K562 (cell line): ENCODE data around the gene OPCML. TPM values are rescaled to one million over a fixed set of nuclear protein-coding genes. Genes with fewer than 3 reads are reported as not detected.

Experiments
- ATAC-seq: fragments of 200-7000 bp; cut with Tn5 transposase; 3 replicates; pipeline ENCODE4 v1.9.1; 2020; ENCODE audit warnings: moderate library complexity
- BruUV-seq: library from RNA; stranded (reverse); fragments of 400-500 nt; replicated peaks from 2 replicates; lab custom pipeline; 2021; lab: Mats Ljungman, UMichigan
- CTCF ChIA-PET: fragments of 300-600 bp; formaldehyde crosslinking; extraction: SDS; loops from one replicate; lab custom pipeline; 2021; ENCODE audit warnings: low intra/inter-chr PET ratio; lab: Yijun Ruan, JAX
- POLR2A ChIA-PET: fragments of 300-600, 350-650 bp; sonication (Branson Sonifier 250); formaldehyde crosslinking; extraction: SDS; loops from one replicate; lab custom pipeline; 2021; ENCODE audit warnings: antibody characterized with exemption, inconsistent platforms; lab: Yijun Ruan, JAX
- DNase-seq, 4 experiments: peaks; one replicate each; pipeline versions ENCODE4 v3.0.0 to v3.0.0-alpha.2; 2011 to 2018; ENCODE audit warnings: low spot score in 3 of 4, mixed read lengths in 3 of 4; ENCODE audit errors: extremely low read depth in 1 of 4
- FAIRE-seq: peaks from 2 replicates; lab custom pipeline; 2011; peaks lifted over from hg19 to GRCh38; lab: Jason Lieb, UNC
- H2AFZ ChIP-seq: 2 replicates; pipeline ENCODE4 v1.6.0; 2011; ENCODE audit warnings: low read depth, low read length, control low read depth, inconsistent platforms
- H3K27ac ChIP-seq: fragments of 200-600 bp; 3 replicates; pipeline ENCODE4 v1.8.0; 2011; ENCODE audit warnings: low read depth, mild to moderate bottlenecking, control low read depth, inconsistent platforms, low read length, moderate library complexity, mixed read lengths; ENCODE audit errors: extremely low read depth
- H3K27me3 ChIP-seq, 2 experiments: fragments of 300-600 bp in 1 of 2; 2 replicates in 1 of 2; 3 replicates in 1 of 2; pipeline versions ENCODE4 v1.6.0 to v1.8.0; 2011; ENCODE audit warnings: inconsistent platforms in 2 of 2, low read length in 2 of 2, mild to moderate bottlenecking in 1 of 2, mixed read lengths in 1 of 2, moderate library complexity in 1 of 2; ENCODE audit not compliant: control insufficient read depth in 2 of 2, insufficient read depth in 2 of 2
- H3K36me3 ChIP-seq: fragments of 300-600 bp; 3 replicates; pipeline ENCODE4 v1.8.0; 2011; ENCODE audit warnings: mild to moderate bottlenecking, low read length, inconsistent platforms; ENCODE audit not compliant: control insufficient read depth, insufficient read depth
- H3K4me1 ChIP-seq, 2 experiments: fragments of 200-600 bp in 1 of 2; replicated peaks in 1 of 2; 2 replicates in 1 of 2; 3 replicates in 1 of 2; pipeline versions ENCODE4 v1.5.1 to v1.8.0; 2011; ENCODE audit warnings: inconsistent platforms in 2 of 2, low read length in 2 of 2, mild to moderate bottlenecking in 1 of 2, mixed read lengths in 1 of 2, moderate library complexity in 1 of 2; ENCODE audit not compliant: control insufficient read depth in 2 of 2, insufficient read depth in 2 of 2
- H3K4me2 ChIP-seq: 2 replicates; pipeline ENCODE4 v1.6.1; 2011; ENCODE audit warnings: low read length, control low read depth, inconsistent platforms, mixed read lengths; ENCODE audit not compliant: insufficient read depth
- H3K4me3 ChIP-seq: fragments of 200-600 bp; sonication (generic), shearing (Covaris generic); 2 replicates; pipeline ENCODE4 v1.5.1; 2016; ENCODE audit warnings: control low read depth, inconsistent platforms
- H3K79me2 ChIP-seq: fragments of 200-600 bp; 3 replicates; pipeline ENCODE4 v1.8.0; 2011; ENCODE audit warnings: low read length, inconsistent platforms; ENCODE audit not compliant: control insufficient read depth, insufficient read depth
- H3K9ac ChIP-seq, 2 experiments: 2 replicates each; pipeline versions ENCODE4 v1.6.0 to v1.6.1; 2011; ENCODE audit warnings: low read depth in 2 of 2, low read length in 2 of 2, control low read depth in 1 of 2, inconsistent platforms in 1 of 2, mild to moderate bottlenecking in 1 of 2, mixed read lengths in 1 of 2; ENCODE audit not compliant: insufficient read depth in 1 of 2
- H3K9me1 ChIP-seq: one replicate; pipeline ENCODE4 v1.6.0; 2011; ENCODE audit warnings: inconsistent platforms, mild to moderate bottlenecking, low read length, moderate library complexity; ENCODE audit not compliant: control insufficient read depth, insufficient read depth
- H3K9me3 ChIP-seq: replicated peaks from 2 replicates; pipeline ENCODE4 v1.5.1; 2011; ENCODE audit warnings: low read depth, low read length, inconsistent platforms; ENCODE audit not compliant: control insufficient read depth, insufficient read depth
- H4K20me1 ChIP-seq: replicated peaks from 2 replicates; pipeline ENCODE4 v1.6.1; 2011; ENCODE audit warnings: low read length, inconsistent platforms, mixed read lengths; ENCODE audit not compliant: control insufficient read depth, insufficient read depth
- CREM ChIP-seq: IDR thresholded peaks from 2 replicates; pipeline ENCODE4 v1.6.1; 2014; ENCODE audit warnings: antibody characterized with exemption, low read depth
- IRF9 ChIP-seq: fragments of 450-650 bp; IDR thresholded peaks from 2 replicates; pipeline ENCODE4 v1.6.1; 2016; ENCODE audit warnings: missing biosample characterization, missing genetic modification characterization
- NEUROD1 ChIP-seq: fragments of 150-350 bp; IDR thresholded peaks from 2 replicates; pipeline ENCODE4 v1.6.1; 2014; ENCODE audit warnings: borderline replicate concordance, low read length, low read depth; ENCODE audit not compliant: partially characterized antibody
- PTTG1 ChIP-seq: fragments of 450-650 bp; IDR thresholded peaks from 2 replicates; pipeline ENCODE4 v1.6.1; 2016; ENCODE audit warnings: low read depth, mild to moderate bottlenecking, missing genetic modification characterization, missing compliant biosample characterization
- TFAP4 ChIP-seq: sonication (generic); formaldehyde crosslinking; IDR thresholded peaks from 2 replicates; pipeline ENCODE4 v1.8.0; 2022; ENCODE audit warnings: missing genetic modification reagents, mild to moderate bottlenecking, moderate library complexity, borderline replicate concordance
- ZNF12 ChIP-seq: sonication (generic); formaldehyde crosslinking; IDR thresholded peaks from 2 replicates; pipeline ENCODE4 v1.4.0; 2020; ENCODE audit warnings: mild to moderate bottlenecking, missing genetic modification reagents
- ZNF124 ChIP-seq: sonication (generic); formaldehyde crosslinking; IDR thresholded peaks from 2 replicates; pipeline ENCODE4 v1.8.1; 2022; ENCODE audit warnings: missing genetic modification reagents
- ZNF318 ChIP-seq, 2 experiments: fragments of 450-650 bp; IDR thresholded peaks; 2 replicates each; pipeline ENCODE4 v1.6.1; 2016; ENCODE audit warnings: mild to moderate bottlenecking in 2 of 2, borderline replicate concordance in 1 of 2, low read depth in 1 of 2, moderate library complexity in 1 of 2
- WGBS: fragments of 100-300 bp; shearing (Covaris generic); methylation state at CpG from one replicate; pipeline ENCODE4 v1.1.6; 2016; ENCODE audit warnings: low coverage, mixed read lengths; ENCODE audit not compliant: insufficient coverage; ENCODE audit errors: missing lambda C conversion rate; 5-methylcytosine and 5-hydroxymethylcytosine counted together
- in situ Hi-C: fragments of 300-500 bp; cut with MboI; formaldehyde crosslinking; loops from 4 replicates; pipeline ENCODE4 v1.15.0; 2018; ENCODE audit warnings: inconsistent platforms, mixed read lengths
- intact Hi-C: fragments of 100-400 bp; cut with micrococcal nuclease; formaldehyde crosslinking; loops from 2 replicates; pipeline ENCODE4 v1.14.2; 2022
- polyA plus RNA-seq, 8 experiments: library from polyadenylated mRNA; depleted of rRNA in 4 of 8; stranded (reverse) in 5 of 8; unstranded in 3 of 8; fragments of >200 nt; fragmentation: Nextera tagmentation in 2 of 8; fragmentation: Illumina TruSeq in 1 of 8; extraction: Ambion mirVana in 2 of 8; extraction: Trizol in 1 of 8; gene quantifications; 2 replicates each; pipeline versions ENCODE4 v1.2.1 to v1.2.3, GENCODE V29; 2011 to 2014; ENCODE audit warnings: inconsistent platforms in 1 of 8, missing spikeins in 1 of 8
- total RNA-seq, 7 experiments: library from RNA; depleted of rRNA in 6 of 7; stranded (reverse); fragments of >200 nt in 6 of 7; fragmentation: Illumina TruSeq in 2 of 7; extraction: Trizol in 2 of 7; gene quantifications; 2 replicates each; pipeline versions ENCODE4 v1.2.1 to v1.2.3, GENCODE V29; 2011 to 2021; ENCODE audit warnings: low replicate concordance in 1 of 7

OPCML gene
- total and polyA plus RNA-seq, 9 of the 15 experiments (the other 6 are each of a cell fraction or from before 2014, with no cell fraction given) = not detected

GRCh38 chr11:132763503-132763902 is 768.8 kb downstream of the OPCML start:
- intact Hi-C loops = no loop called here
- POLR2A ChIA-PET = no interaction called here
- Histone ChIP-seq H3K4me3 (no peak overlapping the region), H3K27me3 (no peaks in the 10 kb centered on the region), H3K9ac (no peak overlapping the region), H3K9me1 (no peaks in the 10 kb centered on the region), H3K9me3 (no peaks in the 10 kb centered on the region; the same call in 1 of the 2 replicates), H3K79me2 (no peaks in the 10 kb centered on the region), H3K4me1 (no peaks in the 10 kb centered on the region), H3K27ac (no peak overlapping the region), H3K4me2 (no peak overlapping the region), H2AFZ (no peak overlapping the region), H4K20me1 (no peaks in the 10 kb centered on the region), H3K36me3 (no peaks in the 10 kb centered on the region)
- 0% methylated on average over 5 of the region's 5 CpGs for WGBS
- DNase-seq (no peak), ATAC-seq (no peak), FAIRE-seq (no peak)
- in situ Hi-C loops = no loop called here
- no TSS peak for BruUV-seq
- TF ChIP-seq CREM = no peak
- no peak for TF ChIP-seq IRF9 (tag)
- no peak for TF ChIP-seq TFAP4
- TF ChIP-seq NEUROD1 = no peak
- TF ChIP-seq ZNF12 = no peak
- no peak for TF ChIP-seq ZNF318 (IDR thresholded peaks at IDR 0.05; ENCODE audit: borderline replicate concordance in 1 of 2, low read depth in 1 of 2)
- no peak for TF ChIP-seq ZNF124 (CRISPR knock-in tag)
- no peak for TF ChIP-seq PTTG1 (tag)
- CTCF ChIA-PET = no interaction called here
